Trophoblast cell (in vitro differentiated cells and primary cell): ENCODE results near the gene NDE1.
A peak's percentile ranks its signal among the peaks of the same experiment; 100 is the strongest.

Experiments used
- DNase-seq, 2 donors: peaks; one replicate each; pipeline ENCODE4 v3.0.0-alpha.2; 2016
- H2AFZ ChIP-seq: 2 replicates; pipeline ENCODE4 v1.6.1; 2013; ENCODE audit warnings: low read length, moderate library complexity, mild to moderate bottlenecking; ENCODE audit not compliant: insufficient read depth, poor library complexity
- H2AK5ac ChIP-seq: 2 replicates; pipeline ENCODE4 v1.6.1; 2013; ENCODE audit warnings: mild to moderate bottlenecking, low read length
- H2BK120ac ChIP-seq: 2 replicates; pipeline ENCODE4 v1.6.1; 2013; ENCODE audit warnings: low read length, mild to moderate bottlenecking, moderate library complexity; ENCODE audit not compliant: insufficient read depth, poor library complexity
- H2BK12ac ChIP-seq: 2 replicates; pipeline ENCODE4 v1.6.1; 2013; ENCODE audit warnings: mild to moderate bottlenecking, low read length, moderate library complexity
- H2BK5ac ChIP-seq: 2 replicates; pipeline ENCODE4 v1.6.1; 2013; ENCODE audit warnings: low read length, low read depth, moderate library complexity, mild to moderate bottlenecking; ENCODE audit not compliant: poor library complexity
- H3K14ac ChIP-seq: 2 replicates; pipeline ENCODE4 v1.6.1; 2013; ENCODE audit warnings: mild to moderate bottlenecking, low read length
- H3K18ac ChIP-seq: 2 replicates; pipeline ENCODE4 v1.6.1; 2013; ENCODE audit warnings: mild to moderate bottlenecking, low read length
- H3K23ac ChIP-seq: 2 replicates; pipeline ENCODE4 v1.6.1; 2013; ENCODE audit warnings: low read length
- H3K27ac ChIP-seq: 2 replicates; pipeline ENCODE4 v1.5.1; 2013; ENCODE audit warnings: low read depth, mild to moderate bottlenecking, inconsistent platforms, low read length, moderate library complexity
- H3K27me3 ChIP-seq: 2 replicates; pipeline ENCODE4 v1.6.1; 2013; ENCODE audit warnings: inconsistent platforms, mild to moderate bottlenecking, low read length, moderate library complexity; ENCODE audit not compliant: insufficient read depth
- H3K36me3 ChIP-seq, 2 experiments: 1 replicate in 1 of 2; 2 replicates in 1 of 2; pipeline ENCODE4 v1.6.1; 2013; ENCODE audit warnings: low read length in 2 of 2, mild to moderate bottlenecking in 2 of 2, moderate library complexity in 1 of 2; ENCODE audit not compliant: insufficient read depth in 2 of 2, control insufficient read depth in 1 of 2
- H3K4ac ChIP-seq: 2 replicates; pipeline ENCODE4 v1.6.1; 2013; ENCODE audit warnings: low read depth, mild to moderate bottlenecking, low read length, moderate library complexity
- H3K4me1 ChIP-seq, 2 experiments: 1 replicate in 1 of 2; 2 replicates in 1 of 2; pipeline ENCODE4 v1.6.1; 2013; ENCODE audit warnings: low read length in 2 of 2, mild to moderate bottlenecking in 2 of 2, moderate library complexity in 1 of 2; ENCODE audit not compliant: insufficient read depth in 2 of 2, control insufficient read depth in 1 of 2
- H3K4me2 ChIP-seq: 2 replicates; pipeline ENCODE4 v1.6.1; 2013; ENCODE audit warnings: inconsistent platforms, mild to moderate bottlenecking, low read length, moderate library complexity
- H3K4me3 ChIP-seq: 2 replicates; pipeline ENCODE4 v1.5.1; 2013; ENCODE audit warnings: mild to moderate bottlenecking, low read depth, low read length, inconsistent platforms
- H3K79me1 ChIP-seq: one replicate; pipeline ENCODE4 v1.6.1; 2013; ENCODE audit warnings: low read length
- H3K79me2 ChIP-seq: 2 replicates; pipeline ENCODE4 v1.6.1; 2013; ENCODE audit warnings: low read length, mild to moderate bottlenecking; ENCODE audit not compliant: control insufficient read depth, insufficient read depth, poor library complexity
- H3K9ac ChIP-seq: 2 replicates; pipeline ENCODE4 v1.6.1; 2013; ENCODE audit warnings: mild to moderate bottlenecking, low read length
- H3K9me3 ChIP-seq: 2 replicates; pipeline ENCODE4 v1.6.1; 2013; ENCODE audit warnings: low read depth, mild to moderate bottlenecking, control low read depth, inconsistent platforms, low read length; ENCODE audit not compliant: insufficient read depth
- H4K12ac ChIP-seq: 2 replicates; pipeline ENCODE4 v1.6.1; 2013; ENCODE audit warnings: low read depth, mild to moderate bottlenecking, low read length, moderate library complexity
- H4K8ac ChIP-seq: 2 replicates; pipeline ENCODE4 v1.6.1; 2013; ENCODE audit warnings: low read depth, mild to moderate bottlenecking, low read length, moderate library complexity
- H4K91ac ChIP-seq: one replicate; pipeline ENCODE4 v1.6.1; 2013; ENCODE audit warnings: low read depth, mild to moderate bottlenecking, low read length, moderate library complexity
- WGBS: extraction: QIAGEN DNeasy Blood & Tissue Kit; methylation state at CpG from one replicate; pipeline ENCODE4 v1.1.7; 2013; ENCODE audit warnings: missing lambda C conversion rate; ENCODE audit not compliant: insufficient read length, insufficient coverage; ENCODE audit errors: extremely low coverage; 5-methylcytosine and 5-hydroxymethylcytosine counted together

NDE1 gene

DNA sequence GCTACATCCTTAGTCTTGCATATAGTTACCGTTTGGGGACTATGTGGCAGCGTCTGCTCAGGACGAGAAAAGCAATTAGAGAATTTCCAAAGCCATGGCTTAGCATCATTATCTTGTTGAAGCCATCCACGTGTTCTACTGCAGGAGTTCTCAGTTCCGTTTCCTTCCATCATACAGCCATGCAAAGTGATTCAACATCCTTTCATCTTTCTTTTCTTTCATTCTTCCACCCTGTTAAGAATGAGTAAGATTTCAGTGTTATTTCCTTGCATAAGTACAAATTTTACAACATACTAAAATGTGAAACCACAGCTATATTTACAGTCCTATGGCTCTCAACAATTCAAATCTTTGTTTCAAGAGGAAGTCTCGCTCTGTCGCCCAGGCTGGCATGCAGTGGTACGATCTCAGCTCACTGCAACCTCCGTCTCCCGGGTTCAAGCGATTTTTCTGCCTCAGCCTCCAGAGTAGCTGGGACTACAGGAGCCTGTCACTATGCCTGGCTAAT is 10.9 kb upstream of the NDE1 start:
- Histone ChIP-seq H2BK120ac (no peak overlapping the region), H3K14ac (no peak overlapping the region), H3K27me3 (no peaks in the 10 kb centered on the region), H3K36me3 (peaks cover 17 to 34% of the 10 kb centered on the region in 2 experiments), H3K23ac (no peak overlapping the region), H4K91ac (no peak overlapping the region), H3K4me1 (peaks cover 4% of the 10 kb centered on the region in 2 experiments), H4K8ac (no peak overlapping the region), H4K12ac (no peak overlapping the region), H2AFZ (no peak overlapping the region), H3K9me3 (no peaks in the 10 kb centered on the region), H3K4me3 (no peak overlapping the region), H3K4ac (no peak overlapping the region), H3K27ac (no peak overlapping the region), H3K79me1 (peaks cover 6% of the 10 kb centered on the region), H3K9ac (no peak overlapping the region), H3K4me2 (no peak overlapping the region), H3K79me2 (peaks cover 5% of the 10 kb centered on the region), H2AK5ac (no peak overlapping the region), H2BK5ac (no peak overlapping the region), H2BK12ac (no peak overlapping the region), H3K18ac (no peak overlapping the region)
- WGBS = no CpG with 5 or more reads among the region's 11 CpGs
- no peak for DNase-seq

DNA sequence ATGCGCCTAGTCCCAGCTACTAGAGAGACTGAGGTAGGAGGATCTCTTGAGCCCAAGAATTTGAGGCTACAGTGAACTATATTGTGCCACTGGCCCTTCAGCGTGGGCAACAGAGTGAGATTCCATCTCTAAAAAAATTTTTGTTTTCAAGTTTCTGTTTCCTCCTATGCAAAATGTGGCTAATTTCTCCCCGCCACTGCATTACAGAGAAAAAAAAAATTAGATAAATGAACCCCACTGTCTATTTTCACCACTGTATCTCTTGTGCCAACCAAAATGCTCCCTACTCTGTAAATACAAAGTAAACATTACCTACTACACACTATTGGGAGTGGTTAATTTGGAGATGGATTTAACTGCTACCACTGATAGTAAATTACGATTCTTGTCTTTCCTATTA is 9.1 kb upstream of the NDE1 start:
- no CpG with 5 or more reads among the region's 4 CpGs for WGBS
- H3K4me2 ChIP-seq = no peak overlapping the region

DNA sequence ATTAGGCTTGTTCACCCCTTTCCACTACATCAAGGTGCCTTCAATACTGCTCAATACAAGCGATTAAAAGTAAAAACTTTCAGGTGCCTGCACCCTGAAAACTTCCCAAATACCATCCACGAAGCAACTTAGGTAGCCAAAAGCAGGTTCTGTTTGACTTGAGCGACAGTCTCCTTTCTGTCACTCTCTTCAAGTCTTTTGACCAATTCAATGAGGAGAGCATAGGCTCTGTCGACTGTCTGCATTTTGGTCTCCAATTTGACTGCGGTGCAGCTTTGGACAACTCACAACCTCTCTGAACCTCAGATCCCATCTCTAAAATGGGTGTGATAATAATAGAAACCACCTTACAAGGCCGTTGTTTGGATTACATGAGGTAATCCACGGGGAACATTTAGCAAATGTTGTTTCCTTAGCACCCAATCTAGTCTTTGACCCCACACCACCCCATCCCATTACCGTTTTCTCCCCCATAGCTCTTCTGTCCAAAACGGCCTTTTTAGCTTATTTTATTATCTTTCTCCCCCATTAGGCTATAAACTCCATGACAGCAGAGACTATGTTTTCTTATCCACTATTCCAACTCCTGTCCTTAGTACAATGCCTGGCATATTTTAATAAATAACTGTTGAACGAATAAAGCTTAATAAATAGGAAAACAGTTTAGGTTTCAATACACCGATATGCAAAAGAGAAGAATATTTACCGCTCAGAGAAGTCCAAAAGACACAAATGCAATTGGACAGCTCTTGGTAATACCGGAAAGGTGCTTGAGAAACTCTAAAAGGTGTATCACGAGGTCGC is 8.1 kb upstream of the NDE1 start:
- Histone ChIP-seq H3K18ac (no peak overlapping the region), H3K79me2 (peaks cover 5% of the 10 kb centered on the region), H2BK120ac (no peak overlapping the region), H3K14ac (no peak overlapping the region), H3K4ac (peak overlapping the region; percentile 82), H3K4me3 (peak overlapping the region; percentile 98), H3K36me3 (peaks cover 9 to 18% of the 10 kb centered on the region in 2 experiments), H3K23ac (no peak overlapping the region), H3K4me1 (peaks cover 4% of the 10 kb centered on the region in 2 experiments), H2BK12ac (no peak overlapping the region), H3K79me1 (peaks cover 6% of the 10 kb centered on the region), H3K4me2 (peak overlapping the region; percentile 83), H3K9me3 (no peaks in the 10 kb centered on the region), H2BK5ac (no peak overlapping the region), H2AK5ac (peak overlapping the region; percentile 79), H4K12ac (peak overlapping the region; percentile 40), H2AFZ (peak overlapping the region; percentile 83), H3K27ac (peak overlapping the region; percentile 92), H4K8ac (no peak overlapping the region), H3K27me3 (no peaks in the 10 kb centered on the region), H4K91ac (no peak overlapping the region), H3K9ac (peak overlapping the region; percentile 93)
- DNase-seq = no peak
- no CpG with 5 or more reads among the region's 15 CpGs for WGBS

More for the DNA sequence above, 9.1 kb upstream of the NDE1 start:
- H3K79me2 ChIP-seq = peaks cover 5% of the 10 kb centered on the region
- H3K79me1 ChIP-seq = peaks cover 6% of the 10 kb centered on the region
- H2AFZ ChIP-seq = no peak overlapping the region
- no peak overlapping the region for H4K8ac ChIP-seq
- no peak overlapping the region for H4K12ac ChIP-seq
- H3K27me3 ChIP-seq = no peaks in the 10 kb centered on the region
- DNase-seq = no peak
- peaks cover 10 to 23% of the 10 kb centered on the region in 2 experiments for H3K36me3 ChIP-seq
- H3K4me3 ChIP-seq = no peak overlapping the region
- no peak overlapping the region for H2BK5ac ChIP-seq
- no peak overlapping the region for H4K91ac ChIP-seq
- no peak overlapping the region for H3K18ac ChIP-seq
- H2BK120ac ChIP-seq = no peak overlapping the region
- no peak overlapping the region for H3K23ac ChIP-seq
- H3K9ac ChIP-seq = no peak overlapping the region
- H3K4ac ChIP-seq = no peak overlapping the region
- no peaks in the 10 kb centered on the region for H3K9me3 ChIP-seq
- no peak overlapping the region for H3K14ac ChIP-seq
- H2AK5ac ChIP-seq = no peak overlapping the region
- H3K4me1 ChIP-seq = peaks cover 4% of the 10 kb centered on the region in 2 experiments
- no peak overlapping the region for H2BK12ac ChIP-seq
- H3K27ac ChIP-seq = no peak overlapping the region

DNA sequence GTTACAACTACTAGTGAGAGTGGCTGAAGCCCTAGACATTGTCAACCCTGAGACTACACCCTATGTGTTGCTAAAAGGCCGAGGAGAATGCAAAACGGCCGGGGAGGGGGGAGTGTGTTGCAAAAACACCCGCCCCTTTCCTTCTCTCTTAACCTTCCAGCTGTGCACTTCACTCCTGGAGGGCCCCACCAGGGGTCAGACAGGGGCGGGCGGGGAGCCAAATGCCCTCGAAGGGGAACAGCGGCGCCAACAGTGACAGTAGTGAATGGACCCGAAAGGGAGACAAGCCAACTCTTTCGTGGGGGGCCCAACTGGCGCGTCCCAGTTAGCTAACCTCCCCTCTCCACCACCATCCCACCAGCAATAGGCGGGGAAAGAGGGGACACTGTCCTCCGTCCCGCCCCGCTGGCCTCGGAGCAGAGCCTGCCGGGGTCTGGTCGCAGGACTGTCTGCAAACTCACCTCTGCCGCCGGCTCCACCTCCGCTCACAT is 7.4 kb upstream of the NDE1 start:
- Histone ChIP-seq H2BK5ac (peak overlapping the region; percentile 87), H3K23ac (no peak overlapping the region), H3K27ac (peak overlapping the region; percentile 92), H3K4me3 (peak overlapping the region; percentile 98), H2BK12ac (no peak overlapping the region), H3K14ac (peak overlapping the region; percentile 89), H2AK5ac (peak overlapping the region; percentile 18), H3K4me1 (peaks cover 4% of the 10 kb centered on the region in 2 experiments), H4K12ac (peak overlapping the region; percentile 82), H3K36me3 (peaks cover 7 to 12% of the 10 kb centered on the region in 2 experiments), H3K27me3 (no peaks in the 10 kb centered on the region), H3K4me2 (peak overlapping the region; percentile 83), H3K79me2 (peaks cover 5% of the 10 kb centered on the region), H3K9ac (peak overlapping the region; percentile 93), H3K79me1 (peaks cover 6% of the 10 kb centered on the region), H4K91ac (peak overlapping the region; percentile 87), H3K4ac (peak overlapping the region; percentile 80), H3K18ac (peak overlapping the region; percentile 91), H3K9me3 (no peaks in the 10 kb centered on the region), H4K8ac (peak overlapping the region; percentile 96), H2AFZ (peak overlapping the region; percentile 83), H2BK120ac (peak overlapping the region; percentile 64)
- WGBS = no CpG with 5 or more reads among the region's 23 CpGs
- peak; percentile 73 to 75 for DNase-seq
